22Rv1 (cell line): ENCODE measurements around the gene MAU2.

Experiments used
- CTCF ChIP-seq: fragments of 450-650 bp; IDR thresholded peaks from 2 replicates; pipeline ENCODE4 v1.5.1; 2017; ENCODE audit warnings: mild to moderate bottlenecking
- ZFX ChIP-seq: fragments of 450-650 bp; IDR thresholded peaks from 2 replicates; pipeline ENCODE4 v1.6.1; 2017; ENCODE audit warnings: antibody characterized with exemption, borderline replicate concordance

- no peak for TF ChIP-seq CTCF
- TF ChIP-seq ZFX, result no peak
Observed at GRCh38 chr19:19285686-19286085, 34.9 kb upstream of the MAU2 start.
